ENCODE measurements around the gene LIN28A. TPM values are rescaled to one million over a fixed set of nuclear protein-coding genes. Genes with fewer than 3 reads are reported as not detected.

LIN28A gene
- total RNA-seq, 1 donor from 2014 or later, result not detected

GRCh38 chr1:26475989-26476388, 65.4 kb downstream of the LIN28A start:
- peaks cover 62% of the 10 kb centered on the region for H3K36me3 Mint-ChIP-seq (ENCODE audit: low read depth)
- H3K27ac Mint-ChIP-seq, result peak overlapping the region; percentile 14
- POLR2A ChIA-PET, result interaction anchor here (0.5 to 0.6 kb wide), 2 partner anchors 11 to 367 kb away, joined by 3 to 6 read pairs; no protein-coding TSS in a partner anchor
- no peak for DNase-seq
- H3K4me3 Mint-ChIP-seq, result no peak overlapping the region
- intact Hi-C loops (cut with micrococcal nuclease), result no loop called here
- no peaks in the 10 kb centered on the region for H3K9me3 Mint-ChIP-seq
- no peak for TF ChIP-seq CTCF (IDR thresholded peaks at IDR 0.05)
- no peaks in the 10 kb centered on the region for H3K27me3 Mint-ChIP-seq
- CTCF ChIA-PET, result no interaction called here
- peaks cover 49% of the 10 kb centered on the region for H3K4me1 Mint-ChIP-seq
- ATAC-seq (ENCODE audit: low read depth), result no peak

- H3K36me3 Mint-ChIP-seq (ENCODE audit: low read depth), result peaks cover 66% of the 10 kb centered on the region
- CTCF ChIA-PET, result no interaction called here
- POLR2A ChIA-PET, result interaction anchor here (1.0 kb wide), 1 partner anchor 23 kb away, joined by 3 read pairs; no protein-coding TSS in a partner anchor
- TF ChIP-seq CTCF (IDR thresholded peaks at IDR 0.05), result no peak
- DNase-seq (no peak), ATAC-seq (ENCODE audit: low read depth) (no peak)
- H3K27ac Mint-ChIP-seq, result peak overlapping the region; percentile 46
- peaks cover 39% of the 10 kb centered on the region for H3K4me1 Mint-ChIP-seq
- no peaks in the 10 kb centered on the region for H3K27me3 Mint-ChIP-seq
- intact Hi-C loops (cut with micrococcal nuclease), result no loop called here
- no peaks in the 10 kb centered on the region for H3K9me3 Mint-ChIP-seq
- H3K4me3 Mint-ChIP-seq, result no peak overlapping the region
These were observed 66.3 kb downstream of the LIN28A start for GRCh38 chr1:26476958-26477357.

GRCh38 chr1:26477446-26478152, 67.0 kb downstream of the LIN28A start:
- Mint-ChIP-seq H3K27ac (no peak overlapping the region), H3K36me3 (ENCODE audit: low read depth) (peaks cover 63% of the 10 kb centered on the region), H3K4me1 (peaks cover 39% of the 10 kb centered on the region), H3K9me3 (no peaks in the 10 kb centered on the region), H3K27me3 (no peaks in the 10 kb centered on the region), H3K4me3 (no peak overlapping the region)
- no peak for DNase-seq
- CTCF ChIA-PET, result no interaction called here
- intact Hi-C loops (cut with micrococcal nuclease), result no loop called here
- no peak for TF ChIP-seq CTCF (IDR thresholded peaks at IDR 0.05)
- POLR2A ChIA-PET, result interaction anchor here (1.0 kb wide), 1 partner anchor 23 kb away, joined by 3 read pairs; no protein-coding TSS in a partner anchor
- no peak for ATAC-seq (ENCODE audit: low read depth)

GRCh38 chr1:26478159-26478558, 67.5 kb downstream of the LIN28A start:
- Mint-ChIP-seq H3K36me3 (ENCODE audit: low read depth) (peaks cover 63% of the 10 kb centered on the region), H3K9me3 (no peaks in the 10 kb centered on the region), H3K27ac (no peak overlapping the region), H3K27me3 (no peaks in the 10 kb centered on the region), H3K4me3 (no peak overlapping the region), H3K4me1 (peaks cover 37% of the 10 kb centered on the region)
- ATAC-seq (ENCODE audit: low read depth) (no peak), DNase-seq (no peak)
- CTCF ChIA-PET, result no interaction called here
- POLR2A ChIA-PET, result no interaction called here
- intact Hi-C loops (cut with micrococcal nuclease), result no loop called here
- no peak for TF ChIP-seq CTCF (IDR thresholded peaks at IDR 0.05)

GRCh38 chr1:26478988-26479387, 68.4 kb downstream of the LIN28A start:
- no peaks in the 10 kb centered on the region for H3K27me3 Mint-ChIP-seq
- no peaks in the 10 kb centered on the region for H3K9me3 Mint-ChIP-seq
- peaks cover 54% of the 10 kb centered on the region for H3K36me3 Mint-ChIP-seq (ENCODE audit: low read depth)
- no peak for ATAC-seq (ENCODE audit: low read depth)
- H3K27ac Mint-ChIP-seq, result no peak overlapping the region
- no peak for TF ChIP-seq CTCF (IDR thresholded peaks at IDR 0.05)
- POLR2A ChIA-PET, result no interaction called here
- no peak for DNase-seq
- no peak overlapping the region for H3K4me3 Mint-ChIP-seq
- peaks cover 29% of the 10 kb centered on the region for H3K4me1 Mint-ChIP-seq
- intact Hi-C loops (cut with micrococcal nuclease), result no loop called here
- CTCF ChIA-PET, result no interaction called here

Other genes starting within 250 kb of the LIN28A start
- gene C1orf232, start 241.9 kb upstream of the LIN28A start, total RNA-seq, result not detected in 2 replicates
- gene ZNF593, start 240.9 kb upstream of the LIN28A start, total RNA-seq, result 36.0 and 37.1 TPM in 2 replicates
- gene ZNF593OS, start 239.0 kb upstream of the LIN28A start, total RNA-seq, result not detected in 2 replicates
- 2.7 and 4.8 TPM in 2 replicates for gene CNKSR1, start 233.3 kb upstream of the LIN28A start, total RNA-seq
- not detected in 2 replicates for gene CATSPER4, start 220.2 kb upstream of the LIN28A start, total RNA-seq
- gene CEP85, start 176.6 kb upstream of the LIN28A start, total RNA-seq, result 13.8 and 16.4 TPM in 2 replicates
- 265 and 285 TPM in 2 replicates for gene SH3BGRL3, start 130.7 kb upstream of the LIN28A start, total RNA-seq
- 35.5 and 36.9 TPM in 2 replicates for gene UBXN11, start 104.2 kb upstream of the LIN28A start, total RNA-seq
- 449 and 499 TPM in 2 replicates for gene CD52, start 92.9 kb upstream of the LIN28A start, total RNA-seq
- 0.27 and 0.86 TPM in 2 replicates for gene CRYBG2, start 56.7 kb upstream of the LIN28A start, total RNA-seq
- gene ZNF683, start 38.1 kb upstream of the LIN28A start, total RNA-seq, result not detected in 2 replicates
- 53.0 and 65.0 TPM in 2 replicates for gene DHDDS, start 21.5 kb downstream of the LIN28A start, total RNA-seq
- gene HMGN2, start 61.6 kb downstream of the LIN28A start, total RNA-seq, result 462 and 493 TPM in 2 replicates
- gene RPS6KA1, start 118.9 kb downstream of the LIN28A start, total RNA-seq, result 139 and 150 TPM in 2 replicates